ENCODE results near the gene P2RX6.
"Not testable (repeated sequence)": the region's sequence is repeated elsewhere in the genome, so short reads cannot be mapped to it uniquely, and the experiment has no call there.

P2RX6 gene

GRCh38 chr22:20993304-20994127 is 21.4 kb upstream of the P2RX6 start:
- no peak for FAIRE-seq
- DNase-seq (ENCODE audit: insufficient read length, low spot score): no peak

- no peak for DNase-seq (ENCODE audit: insufficient read length, low spot score)
Observed at GRCh38 chr22:20994128-20994901, 20.6 kb upstream of the P2RX6 start.

GRCh38 chr22:20994902-20995241 is 20.1 kb upstream of the P2RX6 start:
- no peak for FAIRE-seq

More at GRCh38 chr22:20994128-20994901, 20.6 kb upstream of the P2RX6 start:
- FAIRE-seq: no peak

GRCh38 chr22:20995329-20996030 is 19.5 kb upstream of the P2RX6 start:
- no peak for FAIRE-seq
- DNase-seq (ENCODE audit: insufficient read length, low spot score): no peak

More at GRCh38 chr22:20994902-20995241, 20.1 kb upstream of the P2RX6 start:
- DNase-seq (ENCODE audit: insufficient read length, low spot score): no peak

GRCh38 chr22:20996031-20996410 is 18.9 kb upstream of the P2RX6 start:
- no peak for FAIRE-seq
- no peak for DNase-seq (ENCODE audit: insufficient read length, low spot score)

GRCh38 chr22:20996598-20997535 is 18.1 kb upstream of the P2RX6 start:
- DNase-seq (ENCODE audit: insufficient read length, low spot score) (no peak), FAIRE-seq (no peak)

GRCh38 chr22:20997536-20998257 is 17.3 kb upstream of the P2RX6 start:
- no peak for DNase-seq (ENCODE audit: insufficient read length, low spot score)
- FAIRE-seq: no peak

- DNase-seq (ENCODE audit: insufficient read length, low spot score) (no peak), FAIRE-seq (no peak)
Observed at GRCh38 chr22:20998411-20999336, 16.3 kb upstream of the P2RX6 start.

- FAIRE-seq (no peak), DNase-seq (ENCODE audit: insufficient read length, low spot score) (no peak)
Observed at GRCh38 chr22:20999350-21000206, 15.4 kb upstream of the P2RX6 start.

- FAIRE-seq: no peak
- no peak for DNase-seq (ENCODE audit: insufficient read length, low spot score)
Observed at GRCh38 chr22:21000207-21000986, 14.6 kb upstream of the P2RX6 start.

GRCh38 chr22:21000987-21001600 is 13.9 kb upstream of the P2RX6 start:
- DNase-seq (ENCODE audit: insufficient read length, low spot score) (no peak), FAIRE-seq (no peak)

GRCh38 chr22:21001601-21002325 is 13.2 kb upstream of the P2RX6 start, which contains the start of gene THAP7:
Gene THAP7 (minus strand): TSS chr22:21002118. CDS start chr22:21001911, 207 bp downstream.
- DNase-seq (ENCODE audit: insufficient read length, low spot score) (peak; percentile 86), FAIRE-seq (peak; percentile 76)

- no peak for DNase-seq (ENCODE audit: insufficient read length, low spot score)
- FAIRE-seq: no peak
Observed at GRCh38 chr22:21003782-21004181, 11.2 kb upstream of the P2RX6 start.

- FAIRE-seq; DNase-seq (ENCODE audit: insufficient read length, low spot score): not testable (repeated sequence)
Observed at GRCh38 chr22:21009208-21009607, 5.8 kb upstream of the P2RX6 start.

GRCh38 chr22:21009638-21010425 is 5.1 kb upstream of the P2RX6 start:
- no peak for DNase-seq (ENCODE audit: insufficient read length, low spot score)
- no peak for FAIRE-seq

Measured in HTR-8/SVneo (cell line).